Measurements from ENCODE around the gene WNT7B.

The WNT7B gene

DNA sequence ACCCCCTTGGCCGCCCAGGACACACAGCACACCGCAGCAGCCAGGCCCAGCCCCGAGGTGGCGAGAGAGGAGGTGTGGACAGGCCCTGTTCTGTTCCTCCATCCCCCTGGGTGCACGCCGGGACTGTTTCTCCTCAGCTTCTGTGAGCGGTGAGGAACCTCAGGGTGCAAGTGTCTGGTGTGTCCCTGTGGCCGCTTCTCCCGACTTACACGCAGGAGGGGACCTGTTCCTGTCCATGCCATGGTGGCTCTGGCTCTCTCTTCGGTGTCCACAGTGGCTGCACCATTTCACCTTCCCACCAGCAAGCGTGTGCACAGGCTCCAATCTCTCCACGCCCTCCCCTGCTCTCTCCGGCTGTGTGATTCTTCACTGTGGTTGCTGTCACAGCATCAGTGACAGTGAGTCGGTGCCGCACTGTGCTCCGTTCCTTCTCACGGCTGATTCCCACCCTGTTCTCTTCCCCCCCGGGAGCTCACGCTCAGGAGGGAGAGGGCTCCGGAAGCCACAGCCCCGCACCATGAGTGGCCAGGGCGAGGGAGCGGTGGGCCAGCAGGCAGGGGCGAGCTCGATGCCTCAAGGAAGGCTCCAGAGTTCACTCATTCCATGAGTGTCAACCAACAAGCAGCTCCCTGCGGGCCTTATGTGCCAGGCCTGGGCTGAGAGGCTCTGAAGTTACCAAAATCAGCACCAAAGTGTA is 18.6 kb upstream of the WNT7B start:
- DNase-seq (ENCODE audit: low read depth in 2 of 2), result no peak

DNA sequence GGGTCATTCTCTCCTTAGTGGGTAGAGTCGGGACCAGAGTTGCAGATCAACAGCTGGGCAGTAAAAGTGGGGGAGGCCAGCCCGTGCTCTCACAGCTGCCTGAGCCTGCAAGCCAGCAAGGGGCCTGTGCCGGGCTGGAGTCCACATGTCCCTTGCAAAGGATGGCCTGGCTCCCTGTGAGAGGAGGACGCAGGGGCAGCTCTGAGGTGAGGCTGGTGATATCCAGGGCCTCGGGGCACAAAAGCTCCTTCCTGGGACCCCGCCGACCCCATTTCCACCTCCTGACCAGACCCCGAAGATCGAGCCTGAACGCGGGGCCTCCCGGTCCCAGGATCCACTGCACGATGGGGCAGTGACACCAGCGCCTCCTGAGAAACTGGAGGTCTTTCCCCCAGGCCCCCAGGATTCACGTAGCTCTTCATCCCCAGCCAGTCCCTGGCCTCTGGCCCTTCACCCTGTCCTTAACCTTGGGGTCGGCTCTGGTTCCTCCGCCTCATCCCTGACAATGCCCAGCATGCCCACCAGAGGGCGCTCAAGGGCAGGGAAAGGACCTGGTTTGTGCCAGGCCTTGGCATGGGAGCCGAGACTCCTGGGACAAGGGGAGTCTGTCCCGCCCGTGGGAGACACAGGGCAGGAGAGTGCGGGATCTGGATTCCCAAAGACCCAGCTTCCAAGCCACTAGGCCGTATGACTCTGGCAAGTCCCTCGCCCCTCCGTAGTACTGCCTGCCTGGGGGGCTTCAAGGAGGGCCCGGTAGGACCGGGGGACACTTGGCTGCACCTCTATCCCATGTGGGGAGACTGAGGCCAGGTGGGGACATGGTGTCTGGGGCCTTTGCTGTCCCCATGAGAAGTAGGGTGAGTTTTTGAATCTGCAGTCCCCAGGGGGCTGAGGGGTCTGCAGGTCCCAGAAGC is 17.8 kb upstream of the WNT7B start:
- DNase-seq (ENCODE audit: low read depth in 2 of 2), result peak; percentile 65 to 74

DNA sequence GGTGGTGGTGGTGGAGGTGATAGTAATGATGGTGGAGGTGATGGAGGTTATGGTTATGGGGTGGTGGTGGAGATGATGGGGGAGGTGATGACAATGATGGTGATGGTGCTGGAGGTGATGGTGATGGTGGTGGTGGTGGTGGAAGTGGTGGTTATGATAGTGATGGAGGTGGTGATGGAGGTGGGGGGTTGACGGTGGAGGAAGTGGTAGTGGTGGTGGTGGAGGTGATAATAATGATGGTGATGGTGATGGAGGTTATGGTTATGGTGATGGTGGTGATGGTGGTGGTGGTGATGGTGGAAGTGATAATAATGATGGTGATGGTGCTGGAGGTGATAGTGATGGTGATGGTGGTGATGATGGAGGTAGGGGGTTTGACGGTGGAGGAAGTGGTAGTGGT is 16.9 kb upstream of the WNT7B start:
- no peak for DNase-seq (ENCODE audit: low read depth in 2 of 2)

DNA sequence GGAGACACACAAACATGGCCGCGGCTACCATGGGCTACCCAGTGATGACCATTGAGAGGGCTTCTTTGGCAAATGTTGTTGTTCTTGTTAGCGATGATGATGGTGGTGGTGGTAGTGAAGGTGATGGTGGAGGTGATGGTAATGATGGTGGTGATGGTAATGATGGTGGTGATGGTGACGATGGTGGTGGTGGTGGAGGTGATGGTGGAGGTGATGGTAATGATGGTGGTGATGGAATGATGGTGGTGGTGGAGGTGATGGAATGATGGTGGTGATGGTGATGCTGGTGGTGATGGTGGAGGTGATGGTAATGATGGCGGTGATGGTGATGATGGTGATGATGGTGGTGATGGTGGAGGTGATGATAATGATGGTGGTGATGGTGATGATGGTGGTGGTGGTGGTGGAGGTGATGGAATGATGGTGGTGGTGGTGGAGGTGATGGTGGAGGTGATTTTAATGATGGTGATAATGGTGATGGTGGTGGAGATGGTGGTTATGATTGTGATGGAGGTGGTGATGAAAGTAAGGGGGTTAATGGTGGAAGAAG is 16.3 kb upstream of the WNT7B start:
- no peak for DNase-seq (ENCODE audit: low read depth in 2 of 2)

DNA sequence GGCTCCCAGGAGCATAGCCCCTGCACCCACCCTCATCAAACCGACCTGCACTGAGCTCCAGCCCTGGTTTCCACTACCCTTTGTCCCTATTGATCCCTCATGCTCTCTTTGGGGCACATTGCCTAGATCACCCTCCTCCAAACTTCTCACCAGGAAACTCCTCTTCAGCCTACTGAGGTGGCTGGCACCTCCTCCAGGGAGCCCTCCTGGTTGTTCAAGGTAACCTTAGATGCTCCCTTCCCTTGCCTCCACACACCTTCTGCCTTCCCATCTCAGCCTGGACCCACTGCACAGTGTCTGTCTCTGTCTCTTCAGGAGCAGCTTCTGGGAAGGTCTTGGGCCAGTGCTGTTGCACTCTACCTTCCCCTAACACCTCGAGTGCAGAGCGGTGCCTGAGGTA is 15.8 kb upstream of the WNT7B start:
- no peak for DNase-seq (ENCODE audit: low read depth in 2 of 2)

GRCh38 chr22:45991098-45991497 is 14.1 kb upstream of the WNT7B start:
- DNase-seq (ENCODE audit: low read depth in 2 of 2), result no peak

DNA sequence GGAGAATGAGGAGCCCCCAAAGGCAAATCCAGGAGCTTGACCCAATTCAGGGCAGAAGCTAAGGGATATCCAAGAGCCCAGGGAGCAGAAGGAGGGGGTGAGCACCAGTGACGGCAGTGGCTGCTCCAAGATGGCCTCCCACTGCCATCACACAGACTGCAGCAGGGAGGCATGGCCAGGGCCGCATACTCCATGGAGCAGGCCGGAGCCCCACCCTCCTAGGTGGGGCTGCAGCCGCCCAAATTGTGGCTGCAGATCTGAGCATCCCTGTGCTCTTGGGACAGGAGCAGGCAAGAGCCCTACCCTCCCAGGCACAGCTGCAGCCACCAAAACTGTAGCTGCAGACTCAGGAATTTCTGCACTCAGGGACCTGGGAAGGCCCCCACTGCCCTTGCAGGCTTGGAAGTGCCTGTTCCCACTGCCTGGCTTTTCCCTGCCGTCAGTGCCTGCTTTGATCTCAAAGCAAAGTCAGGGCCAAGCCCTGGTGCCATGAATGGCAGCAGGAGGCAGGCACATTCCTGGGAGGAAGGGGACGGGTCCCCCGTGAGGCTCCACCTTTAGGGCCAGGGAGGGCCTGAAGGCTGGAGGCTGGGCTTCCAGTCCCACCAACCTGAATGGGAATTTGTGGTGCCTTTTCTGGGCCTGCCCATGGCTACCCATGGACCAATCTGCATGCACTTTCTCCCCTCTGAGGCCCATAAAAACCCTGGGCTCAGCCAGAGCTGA is 10.3 kb upstream of the WNT7B start:
- no peak for DNase-seq (ENCODE audit: low read depth in 2 of 2)

DNA sequence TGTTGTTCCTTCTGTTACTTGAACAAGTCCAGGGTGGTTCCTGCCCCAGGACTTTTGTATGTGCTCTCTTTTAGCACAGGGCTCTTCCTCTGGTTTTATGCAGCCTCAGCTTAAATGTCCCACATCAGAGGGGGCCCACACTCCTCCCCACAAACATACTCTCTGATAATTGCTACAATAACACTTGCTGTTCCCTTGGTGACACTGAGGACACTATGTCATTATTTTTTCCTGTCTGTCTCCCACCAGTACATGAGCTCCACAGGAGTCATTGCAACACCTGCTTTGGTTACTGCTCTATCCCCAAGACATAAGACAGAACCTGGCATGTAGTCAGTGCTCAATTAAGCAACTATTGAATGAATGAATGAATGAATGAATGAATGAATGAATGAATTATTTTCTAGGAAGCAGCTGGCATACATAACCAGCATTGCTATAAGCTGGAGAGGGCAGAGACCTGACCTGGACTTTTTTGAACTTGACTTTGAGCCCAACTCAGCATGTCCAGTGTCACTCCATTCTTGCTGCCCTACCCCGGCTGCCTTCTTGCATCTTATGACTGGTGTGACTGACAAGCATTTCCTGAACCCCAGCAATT is 7.5 kb upstream of the WNT7B start:
- no peak for DNase-seq (ENCODE audit: low read depth in 2 of 2)

DNA sequence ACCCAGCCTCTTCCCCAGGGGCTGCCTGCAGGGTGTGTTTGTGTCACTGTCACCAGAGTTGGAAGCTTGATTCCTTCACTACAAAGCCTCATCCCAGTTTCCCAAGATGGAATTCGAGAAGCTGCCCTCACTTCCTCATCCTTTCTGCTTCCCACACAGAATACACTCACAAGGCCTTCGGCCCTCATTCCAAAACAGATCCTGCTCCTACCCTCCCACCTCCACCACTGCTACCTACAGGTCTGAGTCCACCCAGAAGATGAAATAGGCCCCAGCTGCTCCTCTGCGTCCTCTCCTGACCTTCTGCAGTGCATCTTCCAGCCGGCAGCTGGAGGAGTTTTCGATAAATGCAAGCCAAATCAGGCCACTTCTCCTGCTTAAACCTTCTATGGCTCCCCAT is 6.8 kb upstream of the WNT7B start:
- DNase-seq (ENCODE audit: low read depth in 2 of 2), result no peak

GRCh38 chr22:45980761-45981160 is 3.8 kb upstream of the WNT7B start:
- no peak for DNase-seq (ENCODE audit: low read depth in 2 of 2)

- DNase-seq (ENCODE audit: low read depth in 2 of 2), result no peak
These were observed 3.3 kb upstream of the WNT7B start for GRCh38 chr22:45980268-45980570.

- DNase-seq (ENCODE audit: low read depth in 2 of 2), result no peak
These were observed 1.3 kb upstream of the WNT7B start for GRCh38 chr22:45978275-45978713.

DNA sequence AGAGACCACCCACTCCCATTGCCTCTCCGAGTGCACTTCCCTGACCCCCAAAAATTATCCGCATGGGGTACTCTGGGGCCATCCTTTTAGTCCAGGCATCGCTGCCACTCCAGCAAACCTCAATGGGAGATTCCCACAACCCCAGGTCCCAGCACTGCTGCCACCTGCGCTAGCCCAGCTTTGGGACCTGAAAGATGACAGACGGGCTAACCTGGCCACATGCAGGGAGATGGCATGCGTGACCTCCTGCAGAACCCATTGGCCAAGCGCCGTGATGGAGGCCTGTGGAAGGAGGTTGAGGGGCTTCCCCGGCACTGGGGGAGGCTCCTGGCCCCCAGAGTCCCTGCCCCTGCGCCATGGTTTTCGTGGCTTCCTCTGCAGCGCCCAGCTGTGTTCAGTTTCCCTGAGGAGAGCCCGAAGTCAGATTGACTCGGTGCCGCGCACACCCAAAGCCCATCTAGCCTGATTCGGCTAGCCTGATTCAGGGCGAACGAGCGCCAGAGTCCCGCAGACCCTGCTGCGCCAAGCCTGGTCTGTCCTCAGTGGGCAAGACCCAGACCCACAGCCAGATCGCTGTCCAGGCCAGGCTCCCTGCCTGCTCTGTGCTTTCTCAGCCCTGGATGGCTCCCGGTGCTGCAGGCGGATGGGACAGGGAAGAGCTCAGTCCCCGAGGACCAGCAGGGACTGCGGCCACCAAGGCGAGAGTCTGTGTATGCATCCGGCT is 751 bp upstream of the WNT7B start:
- no peak for DNase-seq (ENCODE audit: low read depth in 2 of 2)

GRCh38 chr22:45976254-45977002 is 534 bp downstream of the WNT7B start:
- no peak for DNase-seq (ENCODE audit: low read depth in 2 of 2)

- DNase-seq (ENCODE audit: low read depth in 2 of 2), result no peak
These were observed 1.5 kb downstream of the WNT7B start for GRCh38 chr22:45975164-45976161.

- no peak for DNase-seq (ENCODE audit: low read depth in 2 of 2)
These were observed 2.5 kb downstream of the WNT7B start for GRCh38 chr22:45974498-45974897.

DNA sequence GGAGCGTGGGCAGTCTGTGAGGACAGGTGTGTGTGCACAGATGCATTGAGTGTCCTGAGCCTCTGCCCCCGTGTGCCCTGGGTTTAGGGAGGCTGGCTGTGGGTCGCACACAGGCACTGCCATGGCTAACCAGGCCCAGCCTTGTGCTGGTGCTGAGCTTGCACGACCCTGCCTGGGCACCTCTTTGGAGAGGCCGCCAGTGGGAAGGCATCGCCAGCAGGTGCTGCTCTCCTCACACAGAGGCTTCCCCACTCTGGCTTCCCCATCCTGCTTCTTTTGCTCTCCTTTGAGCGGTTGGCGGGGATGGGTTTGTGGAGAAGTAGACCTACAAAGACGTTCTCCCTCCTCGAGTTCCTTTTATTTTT is 4.1 kb downstream of the WNT7B start:
- no peak for DNase-seq (ENCODE audit: low read depth in 2 of 2)

- DNase-seq (ENCODE audit: low read depth in 2 of 2), result no peak
These were observed 4.7 kb downstream of the WNT7B start for GRCh38 chr22:45972091-45972888.

Data from stimulated activated CD8-positive, alpha-beta memory T cell treated with anti-CD3 and anti-CD28 coated beads, Interleukin-2, amount 100 ng/mL, for 48 hours (primary cell).